Fibroblast of gingiva (primary cell): ENCODE measurements around the gene GPR17.

ENCODE experiments used
- DNase-seq: peaks from one replicate; pipeline ENCODE4 v3.0.0-alpha.2; 2011; ENCODE audit warnings: low read depth

Gene GPR17

DNA sequence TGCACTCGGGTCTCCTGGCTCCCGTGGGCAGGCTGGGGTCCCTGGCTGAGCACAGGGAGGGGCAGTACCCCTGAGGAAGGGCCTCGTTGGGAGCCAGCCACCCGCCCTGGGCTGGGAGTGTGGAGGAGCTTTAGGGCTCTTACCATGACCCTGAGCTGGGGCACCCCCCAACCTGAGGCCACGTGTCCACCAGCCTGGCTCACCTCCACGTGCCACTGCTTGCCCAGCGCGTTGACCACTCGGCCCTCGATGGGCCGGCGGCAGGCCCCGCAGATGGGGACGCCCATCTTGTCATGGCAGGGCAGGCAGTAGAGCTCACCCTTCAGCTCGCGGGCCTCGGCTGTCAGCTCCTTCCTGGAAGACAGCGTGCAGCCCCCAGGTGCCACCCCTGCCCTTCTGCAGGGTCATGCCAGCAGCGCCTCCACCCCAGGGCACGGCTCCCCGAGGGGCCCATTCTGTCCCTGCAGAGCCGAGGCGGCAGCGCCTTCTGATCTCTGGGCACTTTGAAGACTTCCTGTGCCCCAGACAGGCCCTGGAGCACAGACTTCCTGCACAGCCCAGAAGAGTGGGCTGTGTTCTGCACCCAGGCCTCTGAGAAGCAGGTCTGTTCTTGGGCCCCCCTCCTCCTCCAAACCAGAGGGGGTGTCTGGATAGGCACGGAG is 4.0 kb upstream of the GPR17 start:
- no peak for DNase-seq

GRCh38 chr2:127642706-127643438 is 3.1 kb upstream of the GPR17 start:
- no peak for DNase-seq

DNA sequence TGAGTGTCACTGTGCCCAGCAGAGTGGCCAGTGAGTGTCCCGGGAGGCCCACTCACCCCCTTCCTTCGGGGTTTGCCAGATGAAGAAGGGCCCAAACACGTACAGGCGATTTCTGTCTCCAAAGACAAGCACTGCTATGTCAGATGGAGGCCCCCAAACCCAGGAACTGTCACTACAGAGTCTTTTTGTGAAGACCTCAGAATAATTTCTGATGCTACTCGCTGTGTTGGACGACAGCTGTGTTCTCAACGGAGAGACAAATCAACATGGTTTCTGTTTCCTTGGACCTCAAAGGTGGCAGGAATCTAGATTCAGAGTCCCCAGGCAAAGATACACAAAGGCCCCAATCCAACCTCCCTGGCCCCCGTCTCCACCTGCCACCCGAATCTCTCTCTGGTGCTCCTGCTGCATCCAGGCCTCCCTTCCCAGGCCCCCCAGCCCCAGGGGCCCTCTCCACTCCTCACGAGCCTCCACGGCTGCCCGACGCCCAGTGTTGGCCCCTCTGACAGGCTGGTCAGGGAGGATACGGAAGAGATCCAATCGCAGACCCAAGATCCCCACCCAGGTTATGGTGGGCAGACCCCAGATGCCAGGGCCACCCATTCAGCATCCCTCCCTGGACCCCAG is 2.4 kb upstream of the GPR17 start:
- DNase-seq: no peak

DNA sequence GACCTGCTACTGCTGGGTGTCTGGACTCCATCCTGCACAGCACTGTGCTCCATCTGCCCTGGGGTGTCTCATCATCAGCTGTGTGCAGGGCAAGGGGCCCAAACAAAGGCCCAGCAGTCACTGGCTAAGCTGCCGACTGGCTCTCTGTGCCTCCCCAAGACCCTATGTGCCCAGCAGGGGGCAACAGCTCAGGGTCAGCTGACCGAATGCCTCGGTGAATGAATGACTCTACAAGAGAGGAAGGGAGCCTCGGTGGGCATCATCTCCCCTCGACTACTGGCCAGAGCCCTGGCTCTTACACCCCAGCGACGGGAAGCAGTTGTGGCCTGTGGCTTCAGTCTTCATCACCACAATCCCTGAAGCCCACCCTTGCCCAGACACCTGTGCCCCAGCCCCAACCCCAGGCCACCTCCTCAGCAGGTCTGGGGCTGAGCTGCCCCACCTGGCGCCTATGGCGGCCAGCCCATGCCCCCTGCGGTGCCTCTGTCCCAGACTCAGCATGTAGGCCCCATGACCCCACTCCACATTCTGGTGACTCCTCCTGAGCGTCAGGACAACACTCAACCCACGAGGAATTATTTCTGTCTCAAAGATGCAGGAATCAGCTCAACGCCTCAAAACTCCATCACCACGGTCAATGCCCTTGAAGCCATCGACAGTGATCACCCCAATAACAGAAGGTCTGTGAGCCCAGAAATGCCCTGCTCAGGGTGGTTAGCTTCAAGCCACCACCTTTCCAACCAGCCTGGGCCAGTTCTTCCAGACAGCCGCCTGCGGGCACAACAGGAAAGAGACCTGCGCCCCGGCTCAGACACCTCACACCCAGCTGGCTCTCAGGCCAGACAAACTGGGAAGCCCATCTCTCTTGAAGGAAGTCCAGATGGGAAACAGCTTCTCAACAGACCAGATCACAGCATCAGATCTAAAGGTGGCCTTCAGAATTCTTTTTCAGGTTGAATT is 1.6 kb upstream of the GPR17 start:
- no peak for DNase-seq

- DNase-seq: no peak
These were observed 943 bp upstream of the GPR17 start for GRCh38 chr2:127645026-127645394.

GRCh38 chr2:127646487-127647241 is 711 bp downstream of the GPR17 start:
- no peak for DNase-seq

DNA sequence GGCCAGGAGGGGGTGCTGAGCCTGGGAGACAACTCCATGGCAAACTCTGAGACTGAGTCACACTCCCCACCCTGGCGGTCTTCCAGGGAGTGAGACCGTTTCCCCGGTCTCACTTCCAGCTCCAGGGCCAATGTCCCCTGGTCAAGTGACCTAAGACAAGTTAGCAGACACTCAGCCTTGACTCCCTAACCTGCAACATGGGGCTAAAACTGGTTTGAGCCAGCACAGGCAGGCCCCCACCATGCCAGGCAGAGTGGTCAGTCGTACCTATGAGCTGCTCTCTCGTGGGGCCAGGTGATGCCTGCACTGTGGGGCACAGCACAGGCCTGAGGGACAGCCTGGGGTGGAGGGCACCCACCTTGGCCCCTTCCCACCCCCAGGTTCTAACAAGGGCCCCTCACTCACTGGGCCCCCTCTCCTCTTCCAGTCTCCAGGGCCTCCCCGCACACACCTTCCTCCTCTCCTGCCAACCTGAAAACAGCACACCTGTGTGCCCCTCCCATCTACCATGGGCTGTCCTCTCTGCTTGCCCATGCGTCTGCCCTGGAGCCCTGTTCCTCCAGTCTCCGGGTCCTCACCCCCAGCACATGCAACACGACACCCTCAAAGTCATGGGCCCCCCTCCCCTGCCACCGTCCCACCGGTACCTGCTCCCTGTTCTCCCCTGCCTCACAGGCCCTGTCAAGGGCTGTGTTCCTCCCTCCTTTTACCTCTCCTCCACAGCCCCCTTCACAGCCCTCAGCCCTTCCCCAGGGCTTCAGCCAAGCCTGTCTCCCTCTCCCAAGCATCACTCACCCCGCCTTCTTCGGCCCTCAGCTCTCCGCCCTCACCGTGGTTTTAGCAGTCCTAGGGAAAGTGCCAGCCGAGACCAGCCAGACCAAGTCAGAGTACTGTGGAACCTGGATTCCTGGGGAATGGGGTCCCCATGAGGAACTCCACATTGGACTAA is 1.6 kb downstream of the GPR17 start:
- no peak for DNase-seq

DNA sequence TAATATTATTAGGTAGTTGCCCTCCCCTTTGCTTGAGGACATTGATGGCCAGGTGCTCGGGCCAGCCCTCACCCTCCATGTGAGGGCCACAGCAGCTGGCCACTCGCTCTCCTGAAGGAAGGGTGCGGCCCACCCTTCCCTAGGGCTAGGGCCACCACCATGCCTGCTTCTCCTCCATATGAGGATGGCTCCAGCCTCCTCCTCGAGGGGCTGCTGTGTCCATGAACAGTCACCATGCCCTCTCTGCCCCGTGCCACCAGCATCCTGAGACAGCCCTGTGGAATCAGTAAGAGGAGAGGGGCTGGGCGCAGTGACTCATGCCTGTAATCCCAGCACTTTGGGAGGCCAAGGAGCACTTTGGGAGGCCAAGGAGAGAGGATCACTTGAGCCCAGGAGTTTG is 2.4 kb downstream of the GPR17 start:
- no peak for DNase-seq

GRCh38 chr2:127649100-127649611 is 3.2 kb downstream of the GPR17 start:
- DNase-seq: peak; percentile 21

DNA sequence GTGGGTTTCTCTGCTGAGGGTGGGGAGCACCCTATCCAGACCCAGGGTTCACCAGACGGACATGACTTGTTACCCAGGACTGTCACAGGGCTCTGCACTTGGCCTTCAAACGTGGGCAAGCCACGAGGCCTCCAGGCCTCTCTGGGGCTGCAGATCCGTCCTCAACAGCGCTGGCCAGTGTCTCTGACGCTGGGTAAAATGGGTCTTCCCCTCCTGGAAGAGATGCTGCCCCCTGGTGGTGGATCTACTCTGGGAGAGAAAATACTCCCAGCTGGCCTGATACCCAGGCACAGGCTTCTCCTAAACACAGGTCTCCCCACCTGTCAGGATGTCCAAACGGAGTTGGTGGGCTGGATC is 3.7 kb downstream of the GPR17 start:
- DNase-seq: peak; percentile 70

DNA sequence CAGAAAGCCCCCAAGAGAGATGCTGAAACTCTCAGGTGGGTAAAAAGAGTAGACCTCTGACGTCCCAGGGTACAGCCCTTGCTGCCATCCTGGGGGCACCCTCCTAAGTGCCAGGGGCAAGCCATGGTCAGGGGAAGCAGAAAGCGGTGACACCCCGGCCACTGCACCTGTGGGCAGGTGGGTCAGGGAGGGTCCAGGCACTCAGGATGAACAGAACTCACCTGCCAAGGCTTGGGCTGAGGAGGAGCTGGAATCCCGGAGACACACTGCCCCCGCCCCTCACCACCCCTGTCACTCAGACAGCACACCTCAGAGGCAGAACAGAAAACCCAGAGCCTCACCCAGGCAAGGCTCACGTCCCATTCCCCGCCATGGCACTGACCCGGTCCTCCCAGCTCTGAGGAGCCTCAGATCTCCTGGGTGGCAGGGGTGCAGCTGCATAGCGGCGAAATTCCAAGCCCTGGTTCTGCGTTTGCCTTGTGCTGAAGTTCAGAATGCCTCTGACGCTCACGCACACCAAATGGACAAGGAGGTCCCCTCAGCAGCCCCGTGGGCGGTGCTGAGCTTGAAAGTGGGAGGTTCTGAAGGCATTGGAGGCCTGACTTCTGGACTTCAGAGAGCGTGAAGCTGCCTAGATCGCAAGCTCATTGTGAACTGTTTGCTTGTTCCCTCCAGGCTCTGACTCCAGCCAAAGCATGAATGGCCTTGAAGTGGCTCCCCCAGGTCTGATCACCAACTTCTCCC is 4.3 kb downstream of the GPR17 start:
- no peak for DNase-seq

DNA sequence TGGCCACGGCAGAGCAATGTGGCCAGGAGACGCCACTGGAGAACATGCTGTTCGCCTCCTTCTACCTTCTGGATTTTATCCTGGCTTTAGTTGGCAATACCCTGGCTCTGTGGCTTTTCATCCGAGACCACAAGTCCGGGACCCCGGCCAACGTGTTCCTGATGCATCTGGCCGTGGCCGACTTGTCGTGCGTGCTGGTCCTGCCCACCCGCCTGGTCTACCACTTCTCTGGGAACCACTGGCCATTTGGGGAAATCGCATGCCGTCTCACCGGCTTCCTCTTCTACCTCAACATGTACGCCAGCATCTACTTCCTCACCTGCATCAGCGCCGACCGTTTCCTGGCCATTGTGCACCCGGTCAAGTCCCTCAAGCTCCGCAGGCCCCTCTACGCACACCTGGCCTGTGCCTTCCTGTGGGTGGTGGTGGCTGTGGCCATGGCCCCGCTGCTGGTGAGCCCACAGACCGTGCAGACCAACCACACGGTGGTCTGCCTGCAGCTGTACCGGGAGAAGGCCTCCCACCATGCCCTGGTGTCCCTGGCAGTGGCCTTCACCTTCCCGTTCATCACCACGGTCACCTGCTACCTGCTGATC is 4.9 kb downstream of the GPR17 start:
- peak; percentile 14 for DNase-seq

- no peak for DNase-seq
These were observed 5.4 kb downstream of the GPR17 start for GRCh38 chr2:127651381-127651809.

GRCh38 chr2:127651971-127652550 is 6.1 kb downstream of the GPR17 start:
- DNase-seq: no peak

- no peak for DNase-seq
These were observed 6.9 kb downstream of the GPR17 start for GRCh38 chr2:127652786-127653357.

- no peak for DNase-seq
These were observed 7.6 kb downstream of the GPR17 start for GRCh38 chr2:127653421-127654083.

GRCh38 chr2:127654084-127654837 is 8.3 kb downstream of the GPR17 start:
- DNase-seq: no peak
